Osteocyte (in vitro differentiated cells): ENCODE results near the gene SLC35F3. TPM values are rescaled to one million over a fixed set of nuclear protein-coding genes. Genes with fewer than 3 reads are reported as not detected.

Experiments used
- DNase-seq: peaks from one replicate; pipeline ENCODE4 v3.0.0; 2021; ENCODE audit warnings: mixed read lengths; ENCODE audit not compliant: unreplicated experiment; ENCODE audit errors: extremely low spot score
- H3K27ac Mint-ChIP-seq: one replicate; pipeline ENCODE4 v1.8.0; 2021; ENCODE audit warnings: mild to moderate bottlenecking, mixed read lengths; ENCODE audit not compliant: unreplicated experiment
- H3K27me3 Mint-ChIP-seq: one replicate; pipeline ENCODE4 v1.8.0; 2021; ENCODE audit warnings: mixed read lengths; ENCODE audit not compliant: unreplicated experiment
- H3K36me3 Mint-ChIP-seq: one replicate; pipeline ENCODE4 v1.8.0; 2021; ENCODE audit warnings: mixed read lengths; ENCODE audit not compliant: unreplicated experiment
- H3K4me1 Mint-ChIP-seq: one replicate; pipeline ENCODE4 v1.8.0; 2021; ENCODE audit warnings: mixed read lengths; ENCODE audit not compliant: unreplicated experiment
- H3K4me3 Mint-ChIP-seq: one replicate; pipeline ENCODE4 v1.8.0; 2021; ENCODE audit warnings: mild to moderate bottlenecking, moderate library complexity, mixed read lengths; ENCODE audit not compliant: unreplicated experiment
- H3K9me3 Mint-ChIP-seq: one replicate; pipeline ENCODE4 v1.8.0; 2021; ENCODE audit warnings: mixed read lengths; ENCODE audit not compliant: unreplicated experiment
- total RNA-seq: library from RNA; stranded (reverse); gene quantifications from 2 replicates; pipeline ENCODE4 v1.2.1, GENCODE V29; 2021
- TF ChIP-seq, protein P1 (sequence below): fragments of 200-600 bp; sonication (generic); IDR thresholded peaks from 2 replicates; pipeline ENCODE4 v1.5.0; 2021; ENCODE audit warnings: antibody characterized with exemption, mild to moderate bottlenecking, moderate library complexity

Gene SLC35F3
- total RNA-seq, 1 donor from 2014 or later = not detected

- Mint-ChIP-seq H3K4me3 (no peak overlapping the region), H3K27ac (no peak overlapping the region), H3K4me1 (no peaks in the 10 kb centered on the region), H3K36me3 (no peaks in the 10 kb centered on the region), H3K27me3 (no peaks in the 10 kb centered on the region), H3K9me3 (no peaks in the 10 kb centered on the region)
- no peak for DNase-seq
- TF ChIP-seq, protein P1, sequence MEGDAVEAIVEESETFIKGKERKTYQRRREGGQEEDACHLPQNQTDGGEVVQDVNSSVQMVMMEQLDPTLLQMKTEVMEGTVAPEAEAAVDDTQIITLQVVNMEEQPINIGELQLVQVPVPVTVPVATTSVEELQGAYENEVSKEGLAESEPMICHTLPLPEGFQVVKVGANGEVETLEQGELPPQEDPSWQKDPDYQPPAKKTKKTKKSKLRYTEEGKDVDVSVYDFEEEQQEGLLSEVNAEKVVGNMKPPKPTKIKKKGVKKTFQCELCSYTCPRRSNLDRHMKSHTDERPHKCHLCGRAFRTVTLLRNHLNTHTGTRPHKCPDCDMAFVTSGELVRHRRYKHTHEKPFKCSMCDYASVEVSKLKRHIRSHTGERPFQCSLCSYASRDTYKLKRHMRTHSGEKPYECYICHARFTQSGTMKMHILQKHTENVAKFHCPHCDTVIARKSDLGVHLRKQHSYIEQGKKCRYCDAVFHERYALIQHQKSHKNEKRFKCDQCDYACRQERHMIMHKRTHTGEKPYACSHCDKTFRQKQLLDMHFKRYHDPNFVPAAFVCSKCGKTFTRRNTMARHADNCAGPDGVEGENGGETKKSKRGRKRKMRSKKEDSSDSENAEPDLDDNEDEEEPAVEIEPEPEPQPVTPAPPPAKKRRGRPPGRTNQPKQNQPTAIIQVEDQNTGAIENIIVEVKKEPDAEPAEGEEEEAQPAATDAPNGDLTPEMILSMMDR = no peak
These were observed 186.0 kb downstream of the SLC35F3 start for GRCh38 chr1:234090212-234091064.

GRCh38 chr1:234091065-234091401 lies 186.6 kb downstream of the SLC35F3 start:
- H3K27ac Mint-ChIP-seq = no peak overlapping the region
- TF ChIP-seq, protein P1 = no peak
- no peaks in the 10 kb centered on the region for H3K27me3 Mint-ChIP-seq
- no peaks in the 10 kb centered on the region for H3K36me3 Mint-ChIP-seq
- no peak for DNase-seq
- H3K4me3 Mint-ChIP-seq = no peak overlapping the region
- no peaks in the 10 kb centered on the region for H3K9me3 Mint-ChIP-seq
- H3K4me1 Mint-ChIP-seq = no peaks in the 10 kb centered on the region

DNA sequence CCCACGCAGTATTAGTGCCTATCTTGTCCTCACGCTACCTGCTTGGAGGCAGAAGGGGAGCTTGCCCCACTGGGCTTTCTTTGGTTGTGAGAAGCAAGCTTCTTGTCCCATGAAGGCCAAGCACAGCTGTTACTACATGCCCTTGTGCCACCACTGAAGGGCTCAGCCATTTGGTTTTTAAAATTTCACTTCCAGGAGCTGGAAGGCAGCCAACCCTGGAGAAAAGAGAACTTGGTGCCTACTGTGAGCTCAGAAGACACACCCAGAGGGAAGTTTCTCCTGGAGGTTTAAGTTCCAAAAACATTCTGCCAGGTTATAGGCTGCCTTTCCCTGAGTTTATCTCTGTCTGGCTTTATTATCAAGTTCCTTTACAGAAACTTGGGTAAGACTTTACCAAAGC lies 187.4 kb downstream of the SLC35F3 start:
- H3K36me3 Mint-ChIP-seq = no peaks in the 10 kb centered on the region
- H3K9me3 Mint-ChIP-seq = no peaks in the 10 kb centered on the region
- H3K27me3 Mint-ChIP-seq = no peaks in the 10 kb centered on the region
- no peak overlapping the region for H3K27ac Mint-ChIP-seq
- no peak for DNase-seq
- no peak overlapping the region for H3K4me3 Mint-ChIP-seq
- TF ChIP-seq, protein P1 = no peak
- H3K4me1 Mint-ChIP-seq = no peaks in the 10 kb centered on the region

GRCh38 chr1:234093107-234093506 lies 188.6 kb downstream of the SLC35F3 start:
- DNase-seq = no peak
- no peaks in the 10 kb centered on the region for H3K27me3 Mint-ChIP-seq
- no peaks in the 10 kb centered on the region for H3K4me1 Mint-ChIP-seq
- TF ChIP-seq, protein P1 = no peak
- no peaks in the 10 kb centered on the region for H3K36me3 Mint-ChIP-seq
- no peak overlapping the region for H3K27ac Mint-ChIP-seq
- no peak overlapping the region for H3K4me3 Mint-ChIP-seq
- H3K9me3 Mint-ChIP-seq = no peaks in the 10 kb centered on the region

DNA sequence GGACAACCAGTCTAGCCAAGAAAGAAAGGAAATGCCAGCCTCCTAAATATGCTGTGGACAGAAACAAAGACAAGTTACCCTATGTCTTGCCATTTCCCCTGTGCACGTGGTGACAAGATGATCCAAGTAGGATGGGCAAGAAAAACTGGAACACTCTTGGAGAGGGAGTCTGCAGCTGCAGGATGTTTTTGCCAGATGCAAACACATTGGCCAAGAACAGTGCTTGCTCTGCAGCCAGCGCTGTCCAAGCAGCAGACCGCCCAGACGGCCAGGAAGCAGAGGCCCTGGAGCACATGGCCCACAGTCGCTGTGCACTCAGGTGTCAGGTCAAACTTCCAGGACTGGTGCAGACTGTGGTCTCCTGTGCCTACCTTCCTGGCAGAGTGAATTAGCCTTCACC lies 189.3 kb downstream of the SLC35F3 start:
- Mint-ChIP-seq H3K27me3 (no peaks in the 10 kb centered on the region), H3K4me1 (no peaks in the 10 kb centered on the region), H3K27ac (no peak overlapping the region), H3K4me3 (no peak overlapping the region), H3K9me3 (no peaks in the 10 kb centered on the region), H3K36me3 (no peaks in the 10 kb centered on the region)
- TF ChIP-seq, protein P1 = no peak
- no peak for DNase-seq
